Nephron progenitor cell (in vitro differentiated cells): ENCODE results near the gene CPOX.

Experiments
- DNase-seq: peaks from one replicate; pipeline ENCODE4 v3.0.0; 2021
- H3K27ac Mint-ChIP-seq: 2 replicates; pipeline ENCODE4 v1.8.0; 2021; ENCODE audit warnings: mild to moderate bottlenecking, moderate library complexity, mixed read lengths
- H3K27me3 Mint-ChIP-seq: 2 replicates; pipeline ENCODE4 v1.8.0; 2021; ENCODE audit warnings: mild to moderate bottlenecking, low read depth, mixed read lengths; ENCODE audit not compliant: poor library complexity
- H3K36me3 Mint-ChIP-seq: 2 replicates; pipeline ENCODE4 v1.8.0; 2021; ENCODE audit warnings: low read depth, mixed read lengths
- H3K4me1 Mint-ChIP-seq: 2 replicates; pipeline ENCODE4 v1.8.0; 2021; ENCODE audit warnings: mixed read lengths
- H3K4me3 Mint-ChIP-seq: 2 replicates; pipeline ENCODE4 v1.8.0; 2021; ENCODE audit warnings: mild to moderate bottlenecking, moderate library complexity, mixed read lengths
- H3K9me3 Mint-ChIP-seq: 2 replicates; pipeline ENCODE4 v1.8.0; 2021; ENCODE audit warnings: mild to moderate bottlenecking, moderate library complexity, mixed read lengths
- TF ChIP-seq, protein P1 (sequence below): fragments of 200-600 bp; sonication (generic); IDR thresholded peaks from 2 replicates; pipeline ENCODE4 v1.5.0; 2021; ENCODE audit warnings: antibody characterized with exemption

Gene CPOX

DNA sequence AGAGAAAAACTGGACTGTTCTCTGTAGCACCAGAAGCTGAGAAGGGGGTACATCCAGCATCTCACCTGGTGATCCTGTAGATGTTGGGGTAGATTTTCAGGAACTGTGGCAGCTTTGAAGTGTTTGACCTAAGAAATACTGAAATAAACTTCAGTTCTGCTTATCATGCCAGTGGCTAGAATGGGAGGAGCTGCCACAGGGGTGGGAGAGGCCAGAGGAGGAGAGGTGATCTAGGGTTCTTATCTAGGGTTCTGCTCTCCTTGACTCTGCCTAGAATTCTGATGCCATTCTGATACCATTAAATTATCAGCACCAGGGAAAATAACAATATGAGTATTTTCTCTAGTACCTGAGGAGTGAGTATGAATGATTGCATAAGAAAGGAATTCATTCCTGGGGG is 10.2 kb upstream of the CPOX start:
- TF ChIP-seq, protein P1, sequence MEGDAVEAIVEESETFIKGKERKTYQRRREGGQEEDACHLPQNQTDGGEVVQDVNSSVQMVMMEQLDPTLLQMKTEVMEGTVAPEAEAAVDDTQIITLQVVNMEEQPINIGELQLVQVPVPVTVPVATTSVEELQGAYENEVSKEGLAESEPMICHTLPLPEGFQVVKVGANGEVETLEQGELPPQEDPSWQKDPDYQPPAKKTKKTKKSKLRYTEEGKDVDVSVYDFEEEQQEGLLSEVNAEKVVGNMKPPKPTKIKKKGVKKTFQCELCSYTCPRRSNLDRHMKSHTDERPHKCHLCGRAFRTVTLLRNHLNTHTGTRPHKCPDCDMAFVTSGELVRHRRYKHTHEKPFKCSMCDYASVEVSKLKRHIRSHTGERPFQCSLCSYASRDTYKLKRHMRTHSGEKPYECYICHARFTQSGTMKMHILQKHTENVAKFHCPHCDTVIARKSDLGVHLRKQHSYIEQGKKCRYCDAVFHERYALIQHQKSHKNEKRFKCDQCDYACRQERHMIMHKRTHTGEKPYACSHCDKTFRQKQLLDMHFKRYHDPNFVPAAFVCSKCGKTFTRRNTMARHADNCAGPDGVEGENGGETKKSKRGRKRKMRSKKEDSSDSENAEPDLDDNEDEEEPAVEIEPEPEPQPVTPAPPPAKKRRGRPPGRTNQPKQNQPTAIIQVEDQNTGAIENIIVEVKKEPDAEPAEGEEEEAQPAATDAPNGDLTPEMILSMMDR, result no peak
- H3K27me3 Mint-ChIP-seq, result peaks cover 3% of the 10 kb centered on the region
- H3K27ac Mint-ChIP-seq, result no peak overlapping the region
- DNase-seq, result no peak
- no peaks in the 10 kb centered on the region for H3K36me3 Mint-ChIP-seq
- H3K4me3 Mint-ChIP-seq, result no peak overlapping the region
- peaks cover 6% of the 10 kb centered on the region for H3K9me3 Mint-ChIP-seq
- H3K4me1 Mint-ChIP-seq, result no peaks in the 10 kb centered on the region

DNA sequence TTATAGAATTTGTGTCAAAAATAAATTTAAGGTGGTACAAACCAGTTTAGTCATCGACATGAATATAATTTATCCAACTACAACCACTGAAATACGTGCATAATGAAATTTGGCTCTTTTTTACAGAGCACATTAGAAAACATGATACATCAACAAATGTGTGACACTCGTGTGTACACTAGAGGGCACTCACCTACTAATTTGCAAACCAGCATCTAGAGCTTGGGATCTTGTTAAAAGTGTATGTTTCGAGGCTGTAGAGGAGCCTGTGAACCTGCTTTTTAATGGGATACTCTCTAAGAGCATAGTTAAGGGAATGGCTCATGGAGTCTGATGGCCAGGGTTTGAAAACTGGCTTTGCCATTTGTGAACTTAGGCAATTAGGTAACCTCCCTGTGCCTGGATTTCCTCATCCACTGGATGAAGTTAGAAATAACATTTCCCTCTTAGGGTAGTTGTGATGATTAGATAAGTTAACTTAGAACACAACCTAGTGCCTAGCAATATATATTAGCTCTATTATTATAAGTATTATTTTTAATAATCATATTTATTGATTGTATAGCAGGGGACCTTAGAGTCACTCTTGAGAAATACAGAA is 8.8 kb upstream of the CPOX start:
- DNase-seq, result peak; percentile 13
- Mint-ChIP-seq H3K27ac (no peak overlapping the region), H3K4me3 (no peak overlapping the region), H3K4me1 (no peaks in the 10 kb centered on the region), H3K36me3 (no peaks in the 10 kb centered on the region), H3K27me3 (peaks cover 5% of the 10 kb centered on the region), H3K9me3 (peaks cover 3% of the 10 kb centered on the region)
- TF ChIP-seq, protein P1, result peak; percentile 72

DNA sequence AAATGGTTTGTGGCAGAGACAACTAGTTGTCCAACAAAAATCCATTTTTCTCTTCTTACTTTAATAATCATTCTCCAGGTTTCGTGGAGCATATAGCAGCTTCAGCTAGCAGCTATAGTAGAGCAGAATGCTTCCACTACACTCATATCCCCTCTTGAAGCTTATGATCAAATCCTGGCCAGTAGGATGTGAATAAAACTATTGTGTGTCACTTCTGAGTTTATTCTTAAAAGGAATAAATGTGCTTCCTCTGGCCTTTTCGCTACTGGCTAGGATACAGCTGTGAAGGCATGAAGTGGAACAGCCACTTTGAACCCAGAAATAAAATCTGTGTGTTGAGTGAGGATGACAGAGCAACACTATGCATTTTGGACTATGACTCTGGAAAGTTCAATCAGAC is 7.8 kb upstream of the CPOX start:
- no peak overlapping the region for H3K27ac Mint-ChIP-seq
- no peaks in the 10 kb centered on the region for H3K36me3 Mint-ChIP-seq
- peaks cover 5% of the 10 kb centered on the region for H3K27me3 Mint-ChIP-seq
- no peaks in the 10 kb centered on the region for H3K4me1 Mint-ChIP-seq
- H3K9me3 Mint-ChIP-seq, result no peaks in the 10 kb centered on the region
- TF ChIP-seq, protein P1, result no peak
- no peak for DNase-seq
- H3K4me3 Mint-ChIP-seq, result no peak overlapping the region

DNA sequence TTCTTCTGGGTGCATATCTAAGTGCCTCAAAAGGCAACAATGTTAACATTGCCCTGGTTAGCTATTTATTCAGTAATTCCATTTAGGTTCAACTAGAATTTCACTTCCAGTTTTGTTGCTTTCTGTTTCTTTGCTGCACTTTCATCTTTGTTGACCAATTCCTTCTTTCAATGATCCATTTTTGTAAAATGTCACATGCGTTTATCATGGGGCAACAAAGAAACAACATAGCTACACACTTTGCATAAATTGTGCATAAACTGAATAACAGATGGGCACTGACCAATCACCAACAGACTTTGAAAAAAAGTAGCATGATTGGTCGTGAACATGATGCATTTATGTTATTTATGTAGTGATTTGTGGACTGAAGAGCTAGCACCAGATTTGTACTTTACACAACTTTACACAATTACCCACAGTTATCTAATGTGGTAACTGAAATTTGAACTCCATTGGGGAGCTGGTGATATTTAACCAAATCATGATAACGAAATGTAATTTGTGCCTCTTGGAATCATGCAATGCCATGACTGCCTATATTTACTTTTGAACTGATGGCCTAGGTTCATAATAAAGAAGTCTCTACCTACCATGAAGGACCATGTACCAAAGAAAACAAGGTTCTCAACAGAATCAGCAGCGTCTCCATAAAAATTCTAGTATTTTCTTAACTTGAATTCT is 7.1 kb upstream of the CPOX start:
- Mint-ChIP-seq H3K36me3 (no peaks in the 10 kb centered on the region), H3K27ac (no peak overlapping the region), H3K4me1 (no peaks in the 10 kb centered on the region)

DNA sequence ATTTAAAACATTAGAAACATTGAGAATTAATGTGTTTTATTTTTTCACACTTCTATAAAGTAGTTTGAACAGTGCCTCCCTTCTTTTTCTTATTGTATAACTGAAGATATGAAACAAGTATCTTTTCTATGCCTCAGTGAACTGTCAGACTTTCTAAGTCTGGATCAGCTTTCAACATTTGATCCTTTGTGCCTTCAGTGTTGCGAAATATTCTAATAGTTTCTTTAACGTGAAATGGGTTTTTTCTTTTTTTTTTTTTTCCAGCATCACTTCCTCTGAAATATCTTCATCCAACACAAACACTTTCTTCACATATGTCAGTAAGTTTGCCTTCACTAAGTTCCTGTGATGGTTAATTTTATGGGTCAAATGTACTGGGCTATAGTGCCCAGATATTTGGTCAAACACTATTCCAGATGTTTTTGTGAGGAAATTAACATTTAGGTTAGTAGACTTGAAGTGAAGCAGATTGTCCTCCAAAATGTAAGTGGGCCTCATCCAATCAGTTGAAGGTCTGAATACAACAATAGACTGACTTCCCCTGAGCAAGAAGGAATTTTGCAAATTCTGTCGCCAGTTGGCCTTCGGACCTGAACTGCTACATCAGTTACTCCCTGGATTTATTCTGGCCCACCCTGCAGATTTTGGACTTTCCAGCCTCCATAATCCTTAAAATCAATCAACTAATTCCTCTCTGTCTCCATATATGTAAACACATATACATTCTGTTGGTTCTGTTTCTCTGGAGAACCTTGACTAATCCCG is 6.4 kb upstream of the CPOX start:
- TF ChIP-seq, protein P1, result no peak
- H3K4me1 Mint-ChIP-seq, result peaks cover 6% of the 10 kb centered on the region
- no peak for DNase-seq
- H3K4me3 Mint-ChIP-seq, result no peak overlapping the region
- no peak overlapping the region for H3K27ac Mint-ChIP-seq
- no peaks in the 10 kb centered on the region for H3K9me3 Mint-ChIP-seq
- no peaks in the 10 kb centered on the region for H3K36me3 Mint-ChIP-seq
- peaks cover 5% of the 10 kb centered on the region for H3K27me3 Mint-ChIP-seq

More for the DNA sequence above, 7.1 kb upstream of the CPOX start:
- H3K4me3 Mint-ChIP-seq, result no peak overlapping the region
- H3K27me3 Mint-ChIP-seq, result peaks cover 5% of the 10 kb centered on the region
- H3K9me3 Mint-ChIP-seq, result no peaks in the 10 kb centered on the region
- no peak for DNase-seq
- TF ChIP-seq, protein P1, result no peak
